GM19099 (cell line): ENCODE measurements around the gene IL1R1.

Experiments
- POLR2A ChIP-seq: IDR thresholded peaks from 3 replicates; pipeline ENCODE4 v1.6.1; 2011; ENCODE audit warnings: low read depth; ENCODE audit not compliant: insufficient read length; ENCODE audit errors: extremely low read depth

IL1R1 gene

DNA sequence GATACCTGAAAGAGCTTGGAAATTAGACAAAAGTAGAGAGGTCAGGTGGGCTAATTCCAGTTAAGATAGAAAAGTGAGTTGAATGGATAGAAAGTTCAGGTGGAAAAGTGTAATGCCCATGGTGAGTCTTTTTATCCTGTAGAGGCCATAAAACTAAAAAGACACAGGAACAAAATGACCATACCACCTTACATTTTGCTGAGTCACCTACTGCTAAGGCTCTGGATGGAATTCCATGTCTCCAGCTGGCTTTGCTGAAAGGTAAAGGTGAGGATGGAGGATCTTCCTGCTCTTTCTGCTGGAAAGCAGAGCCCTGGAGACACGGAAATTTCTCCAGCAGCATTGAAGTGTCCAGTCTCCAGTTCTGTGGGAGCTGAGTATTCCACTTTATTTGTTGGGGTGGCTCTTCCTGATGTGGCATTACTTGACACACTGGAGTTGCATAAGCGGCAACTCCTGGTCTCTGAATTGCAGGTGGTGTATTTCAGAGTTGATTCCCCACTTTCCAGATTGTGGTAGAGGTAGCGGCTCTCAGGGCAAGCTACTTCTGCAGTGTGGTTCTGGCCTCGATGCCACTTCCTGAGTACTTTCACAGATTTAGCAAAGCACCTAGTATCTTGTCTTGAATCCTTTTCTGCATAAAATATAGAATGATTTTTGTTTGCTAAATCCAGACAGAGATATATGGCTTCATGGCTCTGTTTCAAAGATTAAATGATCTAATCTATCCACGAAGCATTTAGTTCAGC lies 55.0 kb downstream of the IL1R1 start:
- no peak for TF ChIP-seq POLR2A

DNA sequence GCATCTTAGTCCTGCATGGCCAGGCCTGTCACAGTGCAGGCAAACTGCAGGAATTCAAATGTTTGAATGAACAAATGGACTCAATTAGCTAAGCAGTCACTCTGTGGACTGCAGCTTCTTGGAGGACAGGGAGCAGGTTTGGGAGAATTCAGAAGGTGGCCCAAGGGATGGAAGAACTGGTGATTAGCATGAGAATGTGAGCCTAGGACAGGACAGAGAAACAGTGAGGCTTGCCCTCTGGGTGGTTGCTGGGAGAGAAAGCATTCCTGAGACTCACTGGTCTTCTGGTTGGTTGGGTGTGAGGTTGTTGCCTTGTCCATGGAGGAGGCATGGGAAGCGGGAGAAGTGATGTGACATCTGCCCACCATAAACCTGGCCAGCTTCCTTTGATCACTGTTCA lies 58.0 kb downstream of the IL1R1 start:
- TF ChIP-seq POLR2A = no peak

DNA sequence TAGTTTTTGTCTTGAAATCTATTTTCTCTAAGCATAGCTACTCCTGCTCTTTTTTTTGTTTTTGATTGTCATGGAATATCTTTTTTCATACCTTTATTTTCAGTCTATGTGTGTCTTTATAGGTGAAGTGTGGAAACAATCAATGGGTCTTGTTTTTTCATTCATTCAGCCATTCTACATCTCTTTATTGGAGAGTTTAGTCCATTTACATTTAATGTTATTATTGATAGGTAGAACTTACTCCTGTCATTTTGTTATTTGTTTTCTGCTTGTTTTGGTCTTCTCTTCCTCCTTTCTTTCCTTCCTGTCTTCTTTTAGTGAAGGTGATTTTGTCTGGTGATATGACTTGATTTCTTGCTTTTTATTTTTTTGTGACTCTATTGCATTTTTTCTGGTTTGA lies 62.1 kb downstream of the IL1R1 start:
- no peak for TF ChIP-seq POLR2A

DNA sequence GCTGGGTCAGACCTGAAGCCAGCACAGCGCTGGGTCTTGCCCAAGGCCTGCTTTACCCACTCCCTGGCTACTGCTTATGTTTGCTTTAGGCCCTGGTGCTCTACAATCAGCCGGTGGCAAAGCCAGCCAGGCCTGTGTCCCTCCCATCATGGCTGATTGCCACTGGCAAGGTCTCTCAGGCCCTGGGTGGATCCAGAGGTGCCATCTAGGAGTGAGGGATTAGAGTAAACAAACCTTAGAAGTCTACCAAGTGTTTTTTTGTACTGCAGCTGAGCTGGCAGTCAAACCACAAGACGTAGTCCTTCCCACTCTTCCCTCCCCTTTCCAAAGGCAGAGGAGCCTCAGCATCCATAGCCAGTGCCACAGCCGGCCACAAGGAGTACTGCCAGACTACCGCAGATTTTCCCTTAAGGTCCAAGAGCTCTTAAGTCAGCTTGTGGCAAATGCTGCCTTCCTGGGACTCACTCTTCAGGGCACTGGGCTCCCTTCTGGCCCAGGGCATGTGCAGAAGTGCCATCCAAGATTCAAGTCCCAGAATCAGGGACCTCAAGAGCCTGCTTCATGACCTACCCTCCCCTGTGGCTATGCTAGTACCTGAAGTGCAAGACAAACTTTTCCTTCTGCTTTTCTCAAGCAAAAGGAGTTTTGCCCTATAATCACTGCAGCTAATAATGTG lies 64.3 kb downstream of the IL1R1 start:
- no peak for TF ChIP-seq POLR2A

DNA sequence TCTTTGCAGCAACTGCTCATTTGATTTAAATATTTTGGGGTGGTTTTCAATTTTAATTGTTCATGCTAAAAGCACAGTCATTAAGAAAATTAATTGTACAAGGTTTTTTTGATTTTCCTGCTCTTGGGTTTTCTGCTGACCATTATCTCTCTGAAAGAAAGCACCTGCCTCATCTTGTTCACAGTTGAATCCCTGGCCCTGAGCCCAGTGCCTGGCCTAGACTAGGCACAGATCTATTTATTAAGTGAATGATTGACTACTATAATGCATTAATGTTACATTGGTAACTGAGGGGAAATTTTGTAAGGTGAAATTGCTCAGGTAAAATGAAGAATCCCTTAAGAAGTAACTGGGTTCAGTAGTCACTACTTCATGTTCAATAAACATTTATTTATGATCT lies 66.2 kb downstream of the IL1R1 start:
- TF ChIP-seq POLR2A = no peak

DNA sequence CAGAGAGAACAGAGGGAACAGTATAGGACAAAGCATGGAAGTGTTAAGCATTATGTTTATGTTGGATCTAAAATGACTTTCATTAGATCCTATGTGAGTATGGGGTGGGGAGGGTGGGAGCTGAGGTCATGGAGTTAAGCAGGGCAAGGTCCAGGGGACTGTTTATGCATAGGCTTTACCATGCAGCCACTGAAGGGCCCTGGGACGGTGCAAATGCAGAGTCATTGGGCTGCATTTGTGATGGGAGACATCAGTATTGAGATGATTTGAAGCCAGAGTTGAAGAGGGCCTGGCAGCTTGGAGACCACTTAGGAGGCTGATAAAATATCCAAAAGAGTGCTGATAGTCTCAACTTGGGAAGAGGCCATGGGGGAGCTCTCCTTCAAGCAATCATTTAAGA lies 66.9 kb downstream of the IL1R1 start:
- TF ChIP-seq POLR2A = no peak

DNA sequence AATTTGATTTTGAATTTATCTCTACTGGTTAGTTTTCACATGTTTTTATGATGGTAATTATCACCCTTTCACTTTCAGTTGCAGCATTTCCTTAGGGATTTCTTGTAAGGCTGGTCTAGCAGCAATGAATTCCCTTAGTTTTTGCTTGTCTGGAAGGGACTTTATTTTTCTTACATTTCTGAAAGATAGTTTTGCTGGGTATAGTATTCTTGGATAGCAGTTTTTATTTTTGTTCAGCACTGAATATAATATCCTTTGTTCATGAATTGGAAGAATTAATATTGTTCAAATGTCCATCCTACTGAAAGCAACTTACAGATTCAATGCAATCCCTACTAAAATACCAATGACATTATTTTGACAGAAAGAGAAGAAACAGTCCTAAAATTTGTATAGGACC lies 74.5 kb downstream of the IL1R1 start:
- TF ChIP-seq POLR2A = no peak

DNA sequence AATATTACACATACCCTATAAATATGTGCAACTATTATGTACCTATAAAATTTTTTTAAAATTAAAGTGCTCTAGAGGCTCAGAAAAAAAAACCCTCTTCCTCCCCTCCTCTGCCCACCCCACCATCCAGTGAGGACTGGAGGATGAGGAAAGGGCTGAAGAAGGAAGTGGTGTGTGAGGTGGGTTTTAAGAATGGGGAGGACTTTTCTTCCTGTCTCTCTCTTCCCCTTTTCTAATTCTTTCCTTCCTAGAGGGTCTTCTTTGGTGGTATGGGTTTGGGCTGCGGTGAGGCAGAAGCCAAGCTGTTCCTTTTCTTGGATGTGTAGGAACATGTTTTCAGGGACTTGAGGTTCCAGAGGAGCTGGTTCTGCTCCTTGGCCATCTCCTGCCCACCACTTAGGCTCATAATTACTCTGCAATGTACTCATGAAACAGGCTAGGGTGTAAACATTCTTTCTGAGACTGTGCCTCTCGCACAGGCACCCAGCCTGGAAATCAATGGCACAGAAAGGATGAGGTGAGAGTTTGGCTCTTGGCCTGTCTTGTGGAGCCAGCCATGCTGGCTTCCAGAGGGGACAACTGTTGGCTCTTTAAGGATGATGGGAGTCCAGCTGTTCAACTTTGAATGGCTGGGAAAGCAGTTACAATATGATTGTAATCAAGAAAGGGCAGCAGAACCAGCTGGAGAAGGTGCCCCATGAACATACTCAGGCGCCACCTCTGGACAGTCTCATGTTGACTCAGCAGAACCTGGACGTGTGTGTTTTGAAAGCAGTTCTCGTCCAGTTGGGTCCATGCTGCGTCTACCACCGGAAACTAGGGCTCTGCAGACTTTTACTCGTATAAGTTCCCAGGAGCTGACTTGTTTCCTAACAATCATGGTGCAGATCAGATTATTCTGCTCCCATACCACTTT lies 82.5 kb downstream of the IL1R1 start:
- no peak for TF ChIP-seq POLR2A

DNA sequence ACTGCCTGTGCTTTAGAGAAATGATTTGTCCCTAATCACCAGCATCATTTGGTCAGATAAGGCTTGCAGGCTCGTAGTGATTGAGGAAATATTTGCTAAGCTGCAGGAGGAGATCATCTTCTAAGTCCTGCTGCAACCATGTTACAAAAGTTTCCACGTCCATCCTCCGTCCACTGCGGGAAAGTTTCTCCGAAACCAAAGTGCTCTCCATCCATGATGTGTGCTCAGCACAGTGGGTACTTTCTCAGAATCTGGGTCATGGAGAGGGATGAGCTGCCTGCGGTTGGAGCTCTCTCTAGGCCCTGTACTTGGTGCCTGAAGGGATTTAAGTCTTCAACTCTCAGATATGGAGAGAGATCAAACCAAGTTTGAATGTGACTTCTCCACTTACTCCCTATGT lies 83.6 kb downstream of the IL1R1 start:
- TF ChIP-seq POLR2A = no peak

DNA sequence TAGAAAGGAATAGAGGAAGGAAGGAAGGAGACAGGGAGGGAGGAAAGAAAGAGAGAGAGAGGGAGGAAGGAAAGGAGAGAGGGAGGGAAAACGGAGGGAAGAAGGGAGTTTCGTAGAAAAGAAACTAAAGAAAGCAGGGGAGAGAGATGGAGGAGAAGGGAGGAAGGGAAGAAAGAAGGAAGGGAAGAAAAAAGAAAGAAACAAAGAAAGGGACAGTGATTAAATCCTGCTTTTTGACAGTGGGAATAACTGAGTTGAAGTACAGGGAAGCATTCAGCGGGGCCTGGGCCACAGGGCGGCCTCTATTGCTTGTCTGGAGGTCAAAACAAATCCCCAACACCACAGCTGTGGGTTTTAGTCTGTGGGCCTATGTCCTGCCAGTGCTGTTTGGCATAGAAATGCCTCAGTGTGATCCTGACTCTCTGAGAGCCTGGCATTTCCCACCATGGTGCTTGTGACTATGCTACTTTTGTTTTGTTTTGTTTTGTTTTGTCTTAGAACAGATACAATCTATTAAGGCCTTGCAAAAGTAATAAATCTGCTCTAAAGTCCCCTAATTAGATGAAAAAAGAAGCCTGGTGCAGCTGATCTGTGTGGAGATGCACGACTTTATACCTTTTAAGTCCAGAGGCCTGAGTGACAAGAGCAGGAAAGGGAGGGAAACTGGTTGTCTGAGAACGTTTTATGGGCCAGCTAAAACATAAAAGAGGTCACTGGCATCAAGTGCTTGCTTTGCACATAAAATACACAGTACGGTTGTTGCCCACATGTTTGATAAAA lies 84.3 kb downstream of the IL1R1 start:
- TF ChIP-seq POLR2A = no peak

DNA sequence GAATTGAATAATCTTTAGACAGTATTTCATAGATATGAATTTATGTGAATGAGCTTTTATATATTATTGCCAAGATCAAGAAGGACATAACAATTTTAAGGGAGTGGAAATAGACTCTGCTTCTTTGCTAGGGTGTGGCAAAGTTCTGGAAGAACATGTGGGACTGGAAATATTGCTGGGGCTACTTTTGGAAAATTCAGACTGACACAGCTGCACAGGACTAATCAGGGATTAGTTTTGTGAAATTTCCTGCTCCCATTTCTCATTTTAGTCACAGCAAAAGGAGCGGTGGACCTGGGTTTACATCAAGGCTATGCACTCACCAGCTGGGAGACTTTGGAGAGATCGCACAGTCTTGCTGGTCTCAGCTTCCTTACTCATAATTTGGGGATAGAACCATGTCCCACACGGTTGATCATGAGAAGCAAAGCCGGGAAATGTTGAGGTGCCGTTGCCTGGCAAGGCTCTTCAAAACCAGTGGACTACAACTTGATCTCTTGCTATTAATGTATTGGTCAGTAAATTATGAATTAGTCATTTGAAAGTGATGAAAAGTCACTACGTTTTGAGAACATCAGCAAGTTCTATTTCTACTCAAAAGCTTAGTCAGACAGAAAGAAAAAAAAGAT lies 86.7 kb downstream of the IL1R1 start:
- TF ChIP-seq POLR2A = no peak
